Prostate gland (tissue), 2 donors: ENCODE measurements around the gene OST4.

Source experiments
- CTCF ChIP-seq, 4 experiments: fragments of 200-600 bp in 2 of 4; fragments of 450-650 bp in 2 of 4; sonication (generic) in 2 of 4; IDR thresholded peaks; 1 replicate in 3 of 4; 2 replicates in 1 of 4; pipeline ENCODE4 v1.5.1; 2016 to 2019; ENCODE audit warnings: antibody characterized with exemption in 4 of 4, mild to moderate bottlenecking in 2 of 4, moderate library complexity in 2 of 4
- POLR2A ChIP-seq: fragments of 450-650 bp; IDR thresholded peaks from one replicate; pipeline ENCODE4 v1.6.1; 2016; ENCODE audit warnings: antibody characterized with exemption, mild to moderate bottlenecking

GRCh38 chr2:27073782-27074181, 2.3 kb upstream of the OST4 start:
- no peak for TF ChIP-seq CTCF (IDR thresholded peaks at IDR 0.05)
- TF ChIP-seq POLR2A, result no peak
